GM06990 (cell line): ENCODE measurements around the gene TPRG1.

Source experiments
- DNase-seq: peaks from one replicate; pipeline ENCODE4 v3.0.0-alpha.2; 2011; ENCODE audit not compliant: insufficient read length; ENCODE audit errors: extremely low read depth
- H3K27me3 ChIP-seq: replicated peaks from 2 replicates; pipeline ENCODE4 v1.6.0; 2011; ENCODE audit warnings: low read length; ENCODE audit not compliant: control insufficient read depth, insufficient read depth
- H3K36me3 ChIP-seq: 2 replicates; pipeline ENCODE4 v1.5.1; 2011; ENCODE audit warnings: low read length; ENCODE audit not compliant: control insufficient read depth, insufficient read depth
- H3K4me3 ChIP-seq: replicated peaks from 2 replicates; pipeline ENCODE4 v1.5.1; 2011; ENCODE audit warnings: low read depth, mild to moderate bottlenecking, control low read depth, low read length
- CTCF ChIP-seq: IDR thresholded peaks from 2 replicates; pipeline ENCODE4 v1.5.1; 2011; ENCODE audit warnings: low read length, control low read depth, mild to moderate bottlenecking, inconsistent platforms; ENCODE audit not compliant: insufficient read depth, poor library complexity, severe bottlenecking

The TPRG1 gene

GRCh38 chr3:189132839-189133238, 38.9 kb upstream of the TPRG1 start:
- TF ChIP-seq CTCF, result no peak
- no peak for DNase-seq
- Histone ChIP-seq H3K4me3 (no peak overlapping the region), H3K36me3 (no peaks in the 10 kb centered on the region), H3K27me3 (no peaks in the 10 kb centered on the region; the same call in 1 of the 2 replicates)

- no peak for TF ChIP-seq CTCF
- DNase-seq, result no peak
These were observed 38.0 kb upstream of the TPRG1 start for GRCh38 chr3:189133768-189134167.

GRCh38 chr3:189137416-189137815, 34.4 kb upstream of the TPRG1 start:
- no peak for TF ChIP-seq CTCF
- Histone ChIP-seq H3K27me3 (peaks cover 1% of the 10 kb centered on the region), H3K36me3 (no peaks in the 10 kb centered on the region), H3K4me3 (no peak overlapping the region)
- DNase-seq, result no peak

More at GRCh38 chr3:189133768-189134167, 38.0 kb upstream of the TPRG1 start:
- Histone ChIP-seq H3K4me3 (no peak overlapping the region), H3K27me3 (no peaks in the 10 kb centered on the region; the same call in 1 of the 2 replicates), H3K36me3 (no peaks in the 10 kb centered on the region)

- no peak for TF ChIP-seq CTCF
- no peaks in the 10 kb centered on the region for H3K36me3 ChIP-seq
- no peak for DNase-seq
- peaks cover 1% of the 10 kb centered on the region for H3K27me3 ChIP-seq
- H3K4me3 ChIP-seq, result no peak overlapping the region
These were observed 32.7 kb upstream of the TPRG1 start for GRCh38 chr3:189138901-189139610.

- H3K36me3 ChIP-seq, result no peaks in the 10 kb centered on the region
- DNase-seq, result no peak
- no peak overlapping the region for H3K4me3 ChIP-seq
- peaks cover 1% of the 10 kb centered on the region for H3K27me3 ChIP-seq
- TF ChIP-seq CTCF, result no peak
These were observed 32.2 kb upstream of the TPRG1 start for GRCh38 chr3:189139611-189139940.

- no peak for TF ChIP-seq CTCF
- no peak overlapping the region for H3K4me3 ChIP-seq
- H3K27me3 ChIP-seq, result peaks cover 1% of the 10 kb centered on the region; the same call in 1 of the 2 replicates
These were observed 29.2 kb upstream of the TPRG1 start for GRCh38 chr3:189142527-189142926.

More at GRCh38 chr3:189142527-189142926, 29.2 kb upstream of the TPRG1 start:
- H3K36me3 ChIP-seq, result no peaks in the 10 kb centered on the region
- DNase-seq, result no peak
